DND-41 (cell line): Measurements from ENCODE around the gene PTGS1.
"Not testable (repeated sequence)": the region's sequence is repeated elsewhere in the genome, so short reads cannot be mapped to it uniquely, and the experiment has no call there.

Experiments used
- ATAC-seq: fragments of 200-7000 bp; cut with Tn5 transposase; 3 replicates; pipeline ENCODE4 v1.9.1; 2021; ENCODE audit warnings: low read depth; ENCODE audit not compliant: insufficient read depth
- DNase-seq: peaks from one replicate; pipeline ENCODE4 v3.0.0-alpha.2; 2020
- H2AFZ ChIP-seq: 2 replicates; pipeline ENCODE4 v1.6.0; 2012; ENCODE audit warnings: low read depth, low read length
- H3K27ac ChIP-seq: 2 replicates; pipeline ENCODE4 v1.5.1; 2012; ENCODE audit warnings: low read length, inconsistent platforms
- H3K27me3 ChIP-seq: fragments of 200-600 bp; sonication (generic); 2 replicates; pipeline ENCODE4 v1.6.0; 2012; ENCODE audit warnings: low read length, mild to moderate bottlenecking, inconsistent platforms; ENCODE audit not compliant: insufficient read depth, poor library complexity
- H3K36me3 ChIP-seq: 2 replicates; pipeline ENCODE4 v1.5.1; 2012; ENCODE audit warnings: low read length, inconsistent platforms; ENCODE audit not compliant: insufficient read depth
- H3K4me1 ChIP-seq: 2 replicates; pipeline ENCODE4 v1.5.1; 2012; ENCODE audit warnings: mild to moderate bottlenecking, low read length; ENCODE audit not compliant: insufficient read depth
- H3K4me2 ChIP-seq: 2 replicates; pipeline ENCODE4 v1.6.0; 2012; ENCODE audit warnings: mild to moderate bottlenecking, moderate library complexity, low read length, inconsistent platforms; ENCODE audit not compliant: insufficient read depth
- H3K4me3 ChIP-seq, 2 experiments: fragments of 200-600 bp in 1 of 2; shearing (Covaris generic) in 1 of 2; 2 replicates each; pipeline ENCODE4 v1.5.1; 2012 to 2016; ENCODE audit warnings: inconsistent platforms in 2 of 2, low read length in 2 of 2, mild to moderate bottlenecking in 2 of 2, low read depth in 1 of 2, moderate library complexity in 1 of 2
- H3K79me2 ChIP-seq: 2 replicates; pipeline ENCODE4 v1.6.0; 2012; ENCODE audit warnings: low read length, inconsistent platforms; ENCODE audit not compliant: insufficient read depth
- H3K9ac ChIP-seq: 2 replicates; pipeline ENCODE4 v1.6.0; 2012; ENCODE audit warnings: low read depth, mild to moderate bottlenecking, inconsistent platforms, low read length, moderate library complexity
- H3K9me3 ChIP-seq: 2 replicates; pipeline ENCODE4 v1.5.1; 2012; ENCODE audit warnings: low read length, moderate library complexity, mild to moderate bottlenecking, inconsistent platforms; ENCODE audit not compliant: insufficient read depth, severe bottlenecking
- H4K20me1 ChIP-seq: 2 replicates; pipeline ENCODE4 v1.6.0; 2012; ENCODE audit warnings: low read length; ENCODE audit not compliant: insufficient read depth
- CTCF ChIP-seq: IDR thresholded peaks from 2 replicates; pipeline ENCODE4 v1.5.1; 2012; ENCODE audit warnings: borderline replicate concordance, low read length, moderate library complexity, mild to moderate bottlenecking; ENCODE audit not compliant: poor library complexity, severe bottlenecking; ENCODE audit errors: extremely low read depth
- EZH2 ChIP-seq: IDR thresholded peaks from 3 replicates; pipeline ENCODE4 v1.6.1; 2012; ENCODE audit warnings: borderline replicate concordance, low read depth, mild to moderate bottlenecking, moderate library complexity, low read length, inconsistent platforms; ENCODE audit not compliant: severe bottlenecking

Gene PTGS1

GRCh38 chr9:122370869-122371755, at the start of gene PTGS1:
Gene PTGS1, plus strand, starts transcription at chr9:122371024. Its CDS starts 61 bp downstream, at chr9:122371085.
- Histone ChIP-seq H2AFZ (no peak within 1 kb of the TSS), H3K9ac (no peak within 1 kb of the TSS), H3K79me2 (no peaks in the 10 kb centered on the region), H3K4me2 (no peak within 1 kb of the TSS), H3K36me3 (no peaks in the 10 kb centered on the region), H3K27ac (no peak within 1 kb of the TSS), H3K27me3 (no peaks in the 10 kb centered on the region), H3K9me3 (no peaks in the 10 kb centered on the region), H3K4me3 (no peak within 1 kb of the TSS), H4K20me1 (no peaks in the 10 kb centered on the region), H3K4me1 (no peaks in the 10 kb centered on the region)
- no peak for DNase-seq
- TF ChIP-seq CTCF, result no peak
- no peak for TF ChIP-seq EZH2
- no peak for ATAC-seq

GRCh38 chr9:122322553-122322952, 48.3 kb upstream of the PTGS1 start:
- Histone ChIP-seq H3K27me3 (no peaks in the 10 kb centered on the region), H2AFZ (no peak overlapping the region), H3K27ac (no peak overlapping the region), H3K79me2 (no peaks in the 10 kb centered on the region), H3K36me3 (peaks cover 40% of the 10 kb centered on the region), H3K4me1 (no peaks in the 10 kb centered on the region), H3K9ac (no peak overlapping the region), H3K4me3 (no peak overlapping the region), H3K9me3 (no peaks in the 10 kb centered on the region), H4K20me1 (no peaks in the 10 kb centered on the region), H3K4me2 (no peak overlapping the region)
- ATAC-seq, result no peak
- no peak for DNase-seq
- TF ChIP-seq CTCF, result no peak
- no peak for TF ChIP-seq EZH2

- not testable (repeated sequence) for H3K4me3 ChIP-seq, H3K9ac ChIP-seq, H3K4me2 ChIP-seq, H4K20me1 ChIP-seq, H3K79me2 ChIP-seq, H3K27me3 ChIP-seq, H3K9me3 ChIP-seq, H2AFZ ChIP-seq, ATAC-seq, DNase-seq, H3K27ac ChIP-seq, H3K4me1 ChIP-seq
- H3K36me3 ChIP-seq, result peaks cover 32% of the 10 kb centered on the region
These were observed 46.2 kb upstream of the PTGS1 start for GRCh38 chr9:122324665-122325064.

DNA sequence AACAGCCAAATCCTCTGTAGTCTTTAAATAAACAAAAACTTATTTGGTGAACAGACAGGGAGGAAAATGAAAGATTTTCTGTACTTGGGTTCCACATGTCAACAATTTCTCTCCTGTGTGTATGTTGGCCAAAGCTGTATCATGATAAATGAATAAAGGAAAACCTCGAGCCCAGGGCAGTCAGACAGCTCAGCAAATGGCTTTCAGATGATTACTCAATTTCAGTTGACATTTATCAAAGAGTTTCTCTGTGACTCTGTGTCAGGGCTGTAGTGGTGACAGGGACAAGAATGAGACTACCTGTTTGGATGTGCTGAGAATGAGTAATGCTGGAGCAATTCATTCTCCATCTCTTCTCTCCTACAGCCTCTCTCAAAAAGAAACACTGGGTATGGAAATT, 45.7 kb upstream of the PTGS1 start:
- no peak overlapping the region for H3K4me2 ChIP-seq
- no peak overlapping the region for H3K27ac ChIP-seq
- no peaks in the 10 kb centered on the region for H3K79me2 ChIP-seq

More for the DNA sequence above, 45.7 kb upstream of the PTGS1 start:
- Histone ChIP-seq H3K9me3 (no peaks in the 10 kb centered on the region), H3K4me1 (no peaks in the 10 kb centered on the region), H4K20me1 (no peaks in the 10 kb centered on the region), H3K27me3 (no peaks in the 10 kb centered on the region), H3K4me3 (no peak overlapping the region), H3K9ac (no peak overlapping the region), H2AFZ (no peak overlapping the region), H3K36me3 (peaks cover 32% of the 10 kb centered on the region)
- no peak for ATAC-seq
- DNase-seq, result no peak
- TF ChIP-seq CTCF, result no peak
- TF ChIP-seq EZH2, result no peak
